HCT116 (cell line): Measurements from ENCODE around the gene DHRS2. TPM values are rescaled to one million over a fixed set of nuclear protein-coding genes. Genes with fewer than 3 reads are reported as not detected.

Source experiments
- ATAC-seq: fragments of 200-7000 bp; cut with Tn5 transposase; 2 replicates; pipeline ENCODE4 v1.9.1; 2020; ENCODE audit warnings: mild to moderate bottlenecking, moderate library complexity
- BruUV-seq: library from RNA; stranded (reverse); fragments of 400-500 nt; replicated peaks from 2 replicates; lab custom pipeline; 2021; lab: Mats Ljungman, UMichigan
- CTCF ChIA-PET: fragments of 300-600 bp; sonication (Branson Sonifier 250); formaldehyde crosslinking; loops from one replicate; lab custom pipeline; 2021; ENCODE audit warnings: antibody characterized with exemption; lab: Charles Lee
- POLR2A ChIA-PET: fragments of 300-600, 350-600 bp; sonication (Branson Sonifier 250); formaldehyde crosslinking; loops from one replicate; lab custom pipeline; 2021; ENCODE audit warnings: antibody characterized with exemption; lab: Charles Lee
- RAD21 ChIA-PET, 2 experiments: fragments of 300-600 bp; sonication (Branson Sonifier 250); formaldehyde crosslinking; loops; one replicate each; lab custom pipeline; 2023; ENCODE audit warnings: low total read pairs in 2 of 2; ENCODE audit not compliant: uncharacterized antibody in 2 of 2, unreplicated experiment in 2 of 2, low non-redundant PET in 1 of 2; lab: Charles Lee
- DNase-seq: peaks from one replicate; pipeline ENCODE4 v3.0.0-alpha.2; 2010; ENCODE audit warnings: low read depth, low spot score
- H2AFZ ChIP-seq: fragments of 200-600 bp; shearing (Covaris generic), sonication (generic); 2 replicates; pipeline ENCODE4 v1.6.1; 2017; ENCODE audit warnings: low read depth, mixed run types, mixed read lengths, antibody characterized with exemption, low read length; ENCODE audit not compliant: poor library complexity, severe bottlenecking
- H3K27ac ChIP-seq: 2 replicates; pipeline ENCODE4 v1.5.1; 2012; ENCODE audit warnings: low read depth, low read length
- H3K27me3 ChIP-seq: fragments of 200-600 bp; sonication (generic); 2 replicates; pipeline ENCODE4 v1.6.1; 2016; ENCODE audit warnings: mixed run types, low read length, mixed read lengths; ENCODE audit not compliant: insufficient read depth
- H3K36me3 ChIP-seq, 2 experiments: fragments of 200-500 bp in 1 of 2; fragments of 200-600 bp in 1 of 2; sonication (Bioruptor generic) in 1 of 2; sonication (generic) in 1 of 2; 2 replicates each; pipeline versions ENCODE4 v1.5.1 to v1.6.1; 2014 to 2016; ENCODE audit warnings: low read length in 2 of 2, inconsistent platforms in 1 of 2, mixed read lengths in 1 of 2, mixed run types in 1 of 2; ENCODE audit not compliant: insufficient read depth in 2 of 2, control insufficient read depth in 1 of 2
- H3K4me1 ChIP-seq, 2 experiments: fragments of 200-600 bp in 1 of 2; sonication (generic) in 1 of 2; 2 replicates each; pipeline versions ENCODE4 v1.5.1 to v1.6.1; 2012 to 2017; ENCODE audit warnings: low read length in 2 of 2, inconsistent platforms in 1 of 2, mild to moderate bottlenecking in 1 of 2, mixed read lengths in 1 of 2, mixed run types in 1 of 2, moderate library complexity in 1 of 2; ENCODE audit not compliant: insufficient read depth in 2 of 2, control insufficient read depth in 1 of 2
- H3K4me2 ChIP-seq: fragments of 200-600 bp; sonication (generic); 2 replicates; pipeline ENCODE4 v1.6.1; 2017; ENCODE audit warnings: mixed run types, low read length, mixed read lengths
- H3K4me3 ChIP-seq, 2 experiments: fragments of 200-600 bp in 1 of 2; sonication (generic) in 1 of 2; replicated peaks in 1 of 2; 2 replicates each; pipeline ENCODE4 v1.5.1; 2011 to 2016; ENCODE audit warnings: low read length in 2 of 2, control low read depth in 1 of 2, low read depth in 1 of 2, mild to moderate bottlenecking in 1 of 2, mixed read lengths in 1 of 2, mixed run types in 1 of 2
- H3K79me2 ChIP-seq: fragments of 200-600 bp; sonication (generic); 2 replicates; pipeline ENCODE4 v1.6.1; 2017; ENCODE audit warnings: mild to moderate bottlenecking, mixed run types, low read length, moderate library complexity, mixed read lengths; ENCODE audit not compliant: insufficient read depth
- H3K9ac ChIP-seq: fragments of 200-600 bp; sonication (generic); 2 replicates; pipeline ENCODE4 v1.6.1; 2016; ENCODE audit warnings: low read length, mixed read lengths
- H3K9me2 ChIP-seq: fragments of 200-600 bp; sonication (generic), shearing (Covaris generic); 2 replicates; pipeline ENCODE4 v1.6.1; 2017; ENCODE audit warnings: mixed run types, mild to moderate bottlenecking, moderate library complexity; ENCODE audit not compliant: insufficient read depth
- H3K9me3 ChIP-seq, 2 experiments: fragments of 200-500 bp in 1 of 2; fragments of 200-600 bp in 1 of 2; sonication (Bioruptor generic) in 1 of 2; sonication (generic) in 1 of 2; 2 replicates each; pipeline ENCODE4 v1.6.1; 2014 to 2017; ENCODE audit warnings: low read length in 2 of 2, mixed read lengths in 2 of 2, inconsistent platforms in 1 of 2, low read depth in 1 of 2, mild to moderate bottlenecking in 1 of 2, mixed run types in 1 of 2, moderate library complexity in 1 of 2; ENCODE audit not compliant: control insufficient read depth in 1 of 2, insufficient read depth in 1 of 2
- H4K20me1 ChIP-seq: fragments of 200-600 bp; sonication (generic), shearing (Covaris generic); 2 replicates; pipeline ENCODE4 v1.6.1; 2017; ENCODE audit warnings: mixed run types, mild to moderate bottlenecking, moderate library complexity; ENCODE audit not compliant: insufficient read depth
- CEBPB ChIP-seq: IDR thresholded peaks from 2 replicates; pipeline ENCODE4 v1.6.1; 2012; ENCODE audit warnings: low read depth
- ELF1 ChIP-seq: IDR thresholded peaks from 2 replicates; pipeline ENCODE4 v1.6.1; 2012; ENCODE audit warnings: low read depth, borderline replicate concordance
- EZH2 ChIP-seq: fragments of 200-600 bp; sonication (generic); IDR thresholded peaks from 2 replicates; pipeline ENCODE4 v1.6.1; 2017; ENCODE audit warnings: antibody characterized with exemption, mixed run types
- EZH2phosphoT487 ChIP-seq: fragments of 200-600 bp; IDR thresholded peaks from 2 replicates; pipeline ENCODE4 v1.6.1; 2018; ENCODE audit warnings: antibody characterized with exemption, borderline replicate concordance
- SIN3A ChIP-seq: IDR thresholded peaks from 2 replicates; pipeline ENCODE4 v1.6.1; 2012; ENCODE audit warnings: low read depth
- SRF ChIP-seq: IDR thresholded peaks from 2 replicates; pipeline ENCODE4 v1.6.1; 2012; ENCODE audit warnings: low read depth
- YY1 ChIP-seq: IDR thresholded peaks from 2 replicates; pipeline ENCODE4 v1.6.1; 2011; ENCODE audit warnings: low read length, low read depth, moderate library complexity, mild to moderate bottlenecking; ENCODE audit not compliant: insufficient replicate concordance; ENCODE audit errors: extremely low read depth
- ZNF274 ChIP-seq: fragments of 200-500 bp; sonication (Bioruptor generic); IDR thresholded peaks from 2 replicates; pipeline ENCODE4 v1.6.1; 2014; ENCODE audit warnings: mild to moderate bottlenecking, low read depth, low read length, inconsistent platforms
- intact Hi-C: fragments of 100-400 bp; cut with micrococcal nuclease; formaldehyde crosslinking; loops from 2 replicates; pipeline ENCODE4 v1.10.0; 2022
- total RNA-seq: library from RNA; stranded (reverse); gene quantifications from one replicate; pipeline ENCODE4 v1.2.1, GENCODE V29; 2021; ENCODE audit not compliant: unreplicated experiment
- TF ChIP-seq, protein P1 (sequence below), 3 experiments: fragments of 200-600 bp in 1 of 3; sonication (generic) in 1 of 3; IDR thresholded peaks in 2 of 3; conservative IDR thresholded peaks in 1 of 3; 2 replicates each; pipeline ENCODE4 v1.5.1; 2012 to 2017; ENCODE audit warnings: low read depth in 2 of 3, low read length in 2 of 3, antibody characterized with exemption in 1 of 3, borderline replicate concordance in 1 of 3, control low read depth in 1 of 3, mild to moderate bottlenecking in 1 of 3, mixed read lengths in 1 of 3, mixed run types in 1 of 3, moderate library complexity in 1 of 3; ENCODE audit not compliant: insufficient read depth in 1 of 3
- TF ChIP-seq, protein P2 (sequence below): IDR thresholded peaks from 2 replicates; pipeline ENCODE4 v1.6.1; 2012; ENCODE audit warnings: low read depth

DHRS2 gene
- total RNA-seq, 1 experiment from 2014 or later, result 10.0 TPM

GRCh38 chr14:23643533-23644194, 7.5 kb downstream of the DHRS2 start:
- Histone ChIP-seq H3K36me3 (no peaks in the 10 kb centered on the region), H3K9me2 (no peaks in the 10 kb centered on the region), H4K20me1 (no peaks in the 10 kb centered on the region), H3K4me2 (no peak overlapping the region), H3K9me3 (no peaks in the 10 kb centered on the region), H3K79me2 (no peaks in the 10 kb centered on the region), H3K27ac (no peak overlapping the region), H3K4me1 (peaks cover 22 to 26% of the 10 kb centered on the region in 2 experiments), H3K27me3 (no peaks in the 10 kb centered on the region), H3K9ac (no peak overlapping the region), H2AFZ (no peak overlapping the region), H3K4me3 (no peak overlapping the region)
- POLR2A ChIA-PET, result no interaction called here
- BruUV-seq, result no TSS peak
- CTCF ChIA-PET, result interaction anchor here (0.9 kb wide), 2 partner anchors 12 to 22 kb away, joined by 4 to 5 read pairs; no protein-coding TSS in a partner anchor
- no peak for DNase-seq
- RAD21 ChIA-PET, result no interaction called here
- intact Hi-C loops, result no loop called here
- no peak for ATAC-seq
- TF ChIP-seq CEBPB, result no peak
- TF ChIP-seq SIN3A, result no peak
- TF ChIP-seq, protein P1, sequence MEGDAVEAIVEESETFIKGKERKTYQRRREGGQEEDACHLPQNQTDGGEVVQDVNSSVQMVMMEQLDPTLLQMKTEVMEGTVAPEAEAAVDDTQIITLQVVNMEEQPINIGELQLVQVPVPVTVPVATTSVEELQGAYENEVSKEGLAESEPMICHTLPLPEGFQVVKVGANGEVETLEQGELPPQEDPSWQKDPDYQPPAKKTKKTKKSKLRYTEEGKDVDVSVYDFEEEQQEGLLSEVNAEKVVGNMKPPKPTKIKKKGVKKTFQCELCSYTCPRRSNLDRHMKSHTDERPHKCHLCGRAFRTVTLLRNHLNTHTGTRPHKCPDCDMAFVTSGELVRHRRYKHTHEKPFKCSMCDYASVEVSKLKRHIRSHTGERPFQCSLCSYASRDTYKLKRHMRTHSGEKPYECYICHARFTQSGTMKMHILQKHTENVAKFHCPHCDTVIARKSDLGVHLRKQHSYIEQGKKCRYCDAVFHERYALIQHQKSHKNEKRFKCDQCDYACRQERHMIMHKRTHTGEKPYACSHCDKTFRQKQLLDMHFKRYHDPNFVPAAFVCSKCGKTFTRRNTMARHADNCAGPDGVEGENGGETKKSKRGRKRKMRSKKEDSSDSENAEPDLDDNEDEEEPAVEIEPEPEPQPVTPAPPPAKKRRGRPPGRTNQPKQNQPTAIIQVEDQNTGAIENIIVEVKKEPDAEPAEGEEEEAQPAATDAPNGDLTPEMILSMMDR (IDR thresholded peaks at IDR 0.05 in 2 of 3, conservative IDR thresholded peaks at IDR 0.05 in 1 of 3; ENCODE audit: borderline replicate concordance in 1 of 3, insufficient read depth in 1 of 3, low read depth in 2 of 3, low read length in 2 of 3), result no peak
- TF ChIP-seq, protein P2, sequence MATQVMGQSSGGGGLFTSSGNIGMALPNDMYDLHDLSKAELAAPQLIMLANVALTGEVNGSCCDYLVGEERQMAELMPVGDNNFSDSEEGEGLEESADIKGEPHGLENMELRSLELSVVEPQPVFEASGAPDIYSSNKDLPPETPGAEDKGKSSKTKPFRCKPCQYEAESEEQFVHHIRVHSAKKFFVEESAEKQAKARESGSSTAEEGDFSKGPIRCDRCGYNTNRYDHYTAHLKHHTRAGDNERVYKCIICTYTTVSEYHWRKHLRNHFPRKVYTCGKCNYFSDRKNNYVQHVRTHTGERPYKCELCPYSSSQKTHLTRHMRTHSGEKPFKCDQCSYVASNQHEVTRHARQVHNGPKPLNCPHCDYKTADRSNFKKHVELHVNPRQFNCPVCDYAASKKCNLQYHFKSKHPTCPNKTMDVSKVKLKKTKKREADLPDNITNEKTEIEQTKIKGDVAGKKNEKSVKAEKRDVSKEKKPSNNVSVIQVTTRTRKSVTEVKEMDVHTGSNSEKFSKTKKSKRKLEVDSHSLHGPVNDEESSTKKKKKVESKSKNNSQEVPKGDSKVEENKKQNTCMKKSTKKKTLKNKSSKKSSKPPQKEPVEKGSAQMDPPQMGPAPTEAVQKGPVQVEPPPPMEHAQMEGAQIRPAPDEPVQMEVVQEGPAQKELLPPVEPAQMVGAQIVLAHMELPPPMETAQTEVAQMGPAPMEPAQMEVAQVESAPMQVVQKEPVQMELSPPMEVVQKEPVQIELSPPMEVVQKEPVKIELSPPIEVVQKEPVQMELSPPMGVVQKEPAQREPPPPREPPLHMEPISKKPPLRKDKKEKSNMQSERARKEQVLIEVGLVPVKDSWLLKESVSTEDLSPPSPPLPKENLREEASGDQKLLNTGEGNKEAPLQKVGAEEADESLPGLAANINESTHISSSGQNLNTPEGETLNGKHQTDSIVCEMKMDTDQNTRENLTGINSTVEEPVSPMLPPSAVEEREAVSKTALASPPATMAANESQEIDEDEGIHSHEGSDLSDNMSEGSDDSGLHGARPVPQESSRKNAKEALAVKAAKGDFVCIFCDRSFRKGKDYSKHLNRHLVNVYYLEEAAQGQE, result no peak
- no peak for TF ChIP-seq EZH2phosphoT487
- TF ChIP-seq ELF1, result no peak
- TF ChIP-seq ZNF274, result no peak
- TF ChIP-seq EZH2, result no peak
- no peak for TF ChIP-seq SRF
- no peak for TF ChIP-seq YY1
